ENCODE measurements around the gene SAMD11. TPM values are rescaled to one million over a fixed set of nuclear protein-coding genes. Genes with fewer than 3 reads are reported as not detected.

SAMD11 gene
- total RNA-seq, 1 donor, result 1.6 TPM

DNA sequence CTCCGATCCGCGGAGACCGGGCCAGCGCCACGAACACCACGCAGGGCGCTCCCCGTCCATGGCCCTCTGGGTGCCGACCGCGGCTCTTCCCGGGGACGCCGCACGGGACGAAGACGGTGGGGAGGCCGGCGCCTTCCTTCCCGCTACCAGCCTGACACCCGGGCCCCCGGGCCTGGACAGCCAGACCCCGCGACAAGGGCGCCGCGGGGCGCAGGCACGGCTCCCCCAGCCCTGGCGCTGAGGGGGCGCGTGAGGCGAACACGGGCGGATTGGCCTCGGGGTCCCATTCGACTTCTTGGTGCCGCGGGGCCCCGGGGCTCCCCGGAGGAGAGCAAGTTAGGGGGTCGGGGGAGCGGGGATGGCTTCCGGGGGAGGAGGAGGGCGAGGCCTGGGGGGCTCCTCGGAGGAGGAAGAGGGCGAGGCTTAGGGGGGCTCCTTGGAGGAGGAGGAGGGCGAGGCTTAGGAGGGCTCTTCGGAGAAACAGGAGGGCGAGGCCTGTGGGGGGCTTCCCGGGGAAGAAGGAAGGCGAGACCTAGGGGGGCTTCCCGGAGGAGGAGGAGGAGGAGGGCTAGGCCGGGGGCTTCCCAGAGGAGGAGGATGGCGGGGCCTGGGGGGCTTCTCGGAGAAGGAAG lies 36.1 kb downstream of the SAMD11 start:
- peak overlapping the region; percentile 72 for H3K4me3 ChIP-seq (ENCODE audit: low read depth, low read length)
- TF ChIP-seq, protein P1, sequence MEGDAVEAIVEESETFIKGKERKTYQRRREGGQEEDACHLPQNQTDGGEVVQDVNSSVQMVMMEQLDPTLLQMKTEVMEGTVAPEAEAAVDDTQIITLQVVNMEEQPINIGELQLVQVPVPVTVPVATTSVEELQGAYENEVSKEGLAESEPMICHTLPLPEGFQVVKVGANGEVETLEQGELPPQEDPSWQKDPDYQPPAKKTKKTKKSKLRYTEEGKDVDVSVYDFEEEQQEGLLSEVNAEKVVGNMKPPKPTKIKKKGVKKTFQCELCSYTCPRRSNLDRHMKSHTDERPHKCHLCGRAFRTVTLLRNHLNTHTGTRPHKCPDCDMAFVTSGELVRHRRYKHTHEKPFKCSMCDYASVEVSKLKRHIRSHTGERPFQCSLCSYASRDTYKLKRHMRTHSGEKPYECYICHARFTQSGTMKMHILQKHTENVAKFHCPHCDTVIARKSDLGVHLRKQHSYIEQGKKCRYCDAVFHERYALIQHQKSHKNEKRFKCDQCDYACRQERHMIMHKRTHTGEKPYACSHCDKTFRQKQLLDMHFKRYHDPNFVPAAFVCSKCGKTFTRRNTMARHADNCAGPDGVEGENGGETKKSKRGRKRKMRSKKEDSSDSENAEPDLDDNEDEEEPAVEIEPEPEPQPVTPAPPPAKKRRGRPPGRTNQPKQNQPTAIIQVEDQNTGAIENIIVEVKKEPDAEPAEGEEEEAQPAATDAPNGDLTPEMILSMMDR (IDR thresholded peaks at IDR 0.05; ENCODE audit: insufficient read depth, low read length), result no peak
- DNase-seq (ENCODE audit: low read depth), result no peak

DNA sequence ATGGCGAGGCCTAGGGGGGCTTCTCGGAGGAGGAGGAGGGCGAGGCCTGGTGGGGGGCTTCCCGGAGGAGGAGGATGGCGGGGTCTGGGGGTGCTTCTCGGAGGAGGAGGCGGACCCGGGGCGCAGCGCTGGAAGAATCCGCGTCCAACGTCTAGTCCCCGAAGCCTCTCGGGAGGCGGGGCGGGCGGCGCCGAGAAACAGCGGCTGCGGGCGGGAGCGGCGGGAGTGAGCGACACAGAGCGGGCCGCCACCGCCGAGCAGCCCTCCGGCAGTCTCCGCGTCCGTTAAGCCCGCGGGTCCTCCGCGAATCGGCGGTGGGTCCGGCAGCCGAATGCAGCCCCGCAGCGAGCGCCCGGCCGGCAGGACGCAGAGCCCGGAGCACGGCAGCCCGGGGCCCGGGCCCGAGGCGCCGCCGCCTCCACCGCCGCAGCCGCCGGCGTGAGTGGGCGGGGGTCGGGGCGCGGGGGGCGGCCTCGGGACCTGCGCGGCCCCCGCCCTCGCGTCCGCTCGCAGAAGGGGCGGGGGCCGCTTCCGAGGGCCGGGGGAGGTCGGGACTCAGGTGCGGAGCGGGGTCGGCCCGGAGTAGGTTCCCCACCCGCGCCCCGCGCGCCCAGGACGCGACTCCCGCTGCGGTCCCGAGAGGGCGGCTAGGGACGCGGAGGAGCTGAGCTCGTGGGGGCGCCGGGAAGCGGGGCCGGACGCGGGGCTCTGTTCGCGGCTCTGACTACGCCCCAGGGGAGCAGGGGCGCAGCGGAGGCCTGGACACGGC lies 36.8 kb downstream of the SAMD11 start, which contains the start of gene KLHL17:
Gene KLHL17, plus strand, starts transcription at position 222 of the 769 bp plus-strand sequence. Its CDS starts 110 bp downstream, at position 332.
- TF ChIP-seq, protein P1 (IDR thresholded peaks at IDR 0.05; ENCODE audit: insufficient read depth, low read length), result no peak
- H3K4me3 ChIP-seq (ENCODE audit: low read depth, low read length), result peak within 1 kb of the TSS; percentile 72
- peak; percentile 45 for DNase-seq (ENCODE audit: low read depth)

DNA sequence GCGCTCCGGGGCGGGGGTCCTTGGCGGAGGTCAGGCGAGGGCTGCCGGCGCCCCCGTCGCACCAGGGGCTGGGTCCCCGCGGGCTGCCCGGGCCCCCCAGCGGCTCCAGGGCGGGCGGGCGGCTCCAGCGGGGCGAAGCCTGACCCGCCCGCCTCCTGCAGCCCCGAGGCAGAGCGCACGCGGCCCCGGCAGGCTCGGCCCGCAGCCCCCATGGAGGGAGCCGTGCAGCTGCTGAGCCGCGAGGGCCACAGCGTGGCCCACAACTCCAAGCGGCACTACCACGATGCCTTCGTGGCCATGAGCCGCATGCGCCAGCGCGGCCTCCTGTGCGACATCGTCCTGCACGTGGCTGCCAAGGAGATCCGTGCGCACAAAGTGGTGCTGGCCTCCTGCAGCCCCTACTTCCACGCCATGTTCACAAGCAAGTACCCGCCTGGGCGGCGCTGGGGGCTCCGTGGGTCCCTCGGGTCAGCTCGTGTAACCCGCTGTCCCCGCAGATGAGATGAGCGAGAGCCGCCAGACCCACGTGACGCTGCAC lies 37.5 kb downstream of the SAMD11 start:
- TF ChIP-seq, protein P1 (IDR thresholded peaks at IDR 0.05; ENCODE audit: insufficient read depth, low read length), result no peak
- no peak for DNase-seq (ENCODE audit: low read depth)
- H3K4me3 ChIP-seq (ENCODE audit: low read depth, low read length), result peak overlapping the region; percentile 72

DNA sequence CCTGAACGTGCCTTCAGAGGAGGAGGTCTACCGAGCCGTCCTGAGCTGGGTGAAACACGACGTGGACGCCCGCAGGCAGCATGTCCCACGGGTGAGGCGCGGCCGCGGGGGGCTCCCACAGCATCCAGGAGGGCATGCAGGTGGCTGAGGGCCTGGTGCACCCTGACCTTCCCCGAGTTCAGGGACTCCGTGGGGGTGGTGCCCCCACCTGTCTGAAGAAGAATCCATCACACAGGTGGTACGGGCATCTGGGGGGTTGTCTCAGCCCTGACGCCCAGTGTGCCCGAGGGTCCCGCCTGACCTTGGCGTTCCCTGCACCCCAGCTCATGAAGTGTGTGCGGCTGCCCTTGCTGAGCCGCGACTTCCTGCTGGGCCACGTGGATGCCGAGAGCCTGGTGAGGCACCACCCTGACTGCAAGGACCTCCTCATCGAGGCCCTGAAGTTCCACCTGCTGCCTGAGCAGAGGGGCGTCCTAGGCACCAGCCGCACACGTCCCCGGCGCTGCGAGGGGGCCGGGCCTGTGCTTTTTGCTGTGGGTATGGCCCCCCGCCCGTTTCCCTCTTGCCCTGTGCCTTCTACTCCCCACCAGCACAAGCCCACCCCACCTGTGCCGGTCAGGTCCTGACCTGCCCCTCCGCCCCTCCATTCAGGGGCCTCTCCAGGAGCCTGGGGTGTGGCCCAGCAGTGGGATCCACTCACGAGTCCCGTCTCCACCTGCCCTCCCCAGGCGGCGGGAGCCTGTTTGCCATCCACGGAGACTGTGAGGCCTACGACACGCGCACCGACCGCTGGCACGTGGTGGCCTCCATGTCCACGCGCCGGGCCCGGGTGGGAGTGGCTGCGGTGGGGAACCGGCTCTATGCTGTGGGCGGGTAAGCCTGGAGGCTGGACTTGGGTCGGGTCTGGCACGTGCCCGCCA lies 38.9 kb downstream of the SAMD11 start:
- H3K4me3 ChIP-seq (ENCODE audit: low read depth, low read length), result no peak overlapping the region
- no peak for DNase-seq (ENCODE audit: low read depth)
- TF ChIP-seq, protein P1 (IDR thresholded peaks at IDR 0.05; ENCODE audit: insufficient read depth, low read length), result no peak

DNA sequence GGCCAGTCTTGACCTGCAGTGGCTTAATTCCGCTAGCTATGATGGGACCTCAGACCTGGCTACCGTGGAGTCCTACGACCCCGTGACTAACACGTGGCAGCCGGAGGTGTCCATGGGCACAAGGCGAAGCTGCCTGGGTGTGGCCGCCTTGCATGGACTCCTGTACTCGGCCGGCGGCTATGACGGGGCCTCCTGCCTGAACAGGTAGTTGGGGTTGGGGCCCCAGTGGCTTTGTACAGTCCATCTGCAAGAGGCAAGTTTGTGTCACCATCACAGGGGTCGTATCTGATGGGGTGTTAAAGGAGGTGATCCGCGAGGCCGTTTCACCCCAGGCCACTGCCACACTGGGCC lies 39.6 kb downstream of the SAMD11 start:
- no peak for DNase-seq (ENCODE audit: low read depth)
- no peak overlapping the region for H3K4me3 ChIP-seq (ENCODE audit: low read depth, low read length)
- TF ChIP-seq, protein P1 (IDR thresholded peaks at IDR 0.05; ENCODE audit: insufficient read depth, low read length), result no peak

DNA sequence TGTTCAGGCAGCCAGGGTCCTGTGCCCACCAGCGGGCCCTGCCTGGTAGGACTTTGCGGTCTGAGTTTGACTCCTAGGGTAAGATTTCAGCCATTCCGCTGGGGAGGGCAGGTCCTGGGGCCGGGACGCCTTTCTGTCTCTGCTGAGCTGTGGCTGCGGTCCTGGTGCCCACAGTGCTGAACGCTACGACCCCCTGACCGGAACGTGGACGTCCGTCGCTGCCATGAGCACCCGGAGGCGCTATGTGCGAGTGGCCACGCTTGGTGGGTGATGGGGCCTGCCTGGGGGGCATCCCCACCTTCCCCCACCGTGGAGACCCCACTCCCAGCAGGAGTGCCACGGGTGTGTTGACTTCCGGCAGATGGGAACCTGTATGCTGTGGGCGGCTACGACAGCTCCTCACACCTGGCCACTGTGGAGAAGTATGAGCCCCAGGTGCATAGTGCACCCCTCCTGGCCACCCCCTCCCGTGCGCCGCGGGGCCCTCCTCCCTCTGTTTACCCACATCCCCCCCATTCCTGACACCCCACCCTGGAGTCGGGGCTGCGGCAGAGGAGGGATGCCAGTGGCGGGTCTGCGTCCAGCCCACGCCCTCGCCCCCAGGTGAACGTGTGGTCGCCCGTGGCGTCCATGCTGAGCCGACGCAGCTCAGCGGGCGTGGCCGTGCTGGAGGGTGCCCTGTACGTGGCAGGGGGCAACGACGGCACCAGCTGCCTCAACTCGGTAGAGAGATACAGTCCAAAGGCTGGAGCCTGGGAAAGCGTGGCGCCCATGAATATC lies 40.2 kb downstream of the SAMD11 start:
- TF ChIP-seq, protein P1 (IDR thresholded peaks at IDR 0.05; ENCODE audit: insufficient read depth, low read length), result no peak
- H3K4me3 ChIP-seq (ENCODE audit: low read depth, low read length), result no peak overlapping the region
- DNase-seq (ENCODE audit: low read depth), result no peak
